ENCODE results near the gene TMSB4X.
"Not testable (repeated sequence)": the region's sequence is repeated elsewhere in the genome, so short reads cannot be mapped to it uniquely, and the experiment has no call there.

The TMSB4X gene

GRCh38 chrX:12974796-12975669 is at the start of gene TMSB4X:
TMSB4X (plus strand) TSS chrX:12975110.
- no peak for FAIRE-seq

- no peak for FAIRE-seq
Measured at GRCh38 chrX:12929701-12930100, 45.2 kb upstream of the TMSB4X start.

- no peak for FAIRE-seq
Measured at GRCh38 chrX:12930150-12930549, 44.8 kb upstream of the TMSB4X start.

GRCh38 chrX:12932244-12932643 is 42.7 kb upstream of the TMSB4X start:
- FAIRE-seq, result no peak

GRCh38 chrX:12934850-12935249 is 40.1 kb upstream of the TMSB4X start:
- no peak for FAIRE-seq

- FAIRE-seq, result no peak
Measured at GRCh38 chrX:12936947-12937346, 38.0 kb upstream of the TMSB4X start.

GRCh38 chrX:12940471-12940870 is 34.4 kb upstream of the TMSB4X start:
- FAIRE-seq, result not testable (repeated sequence)

GRCh38 chrX:12943592-12943991 is 31.3 kb upstream of the TMSB4X start:
- not testable (repeated sequence) for FAIRE-seq

- not testable (repeated sequence) for FAIRE-seq
Measured at GRCh38 chrX:12944452-12944851, 30.5 kb upstream of the TMSB4X start.

- no peak for FAIRE-seq
Measured at GRCh38 chrX:12945494-12945893, 29.4 kb upstream of the TMSB4X start.

- FAIRE-seq, result no peak
Measured at GRCh38 chrX:12946406-12946805, 28.5 kb upstream of the TMSB4X start.

GRCh38 chrX:12946838-12947544 is 27.9 kb upstream of the TMSB4X start:
- no peak for FAIRE-seq

GRCh38 chrX:12947545-12948235 is 27.2 kb upstream of the TMSB4X start:
- no peak for FAIRE-seq

- no peak for FAIRE-seq
Measured at GRCh38 chrX:12948495-12948894, 26.4 kb upstream of the TMSB4X start.

GRCh38 chrX:12949205-12949926 is 25.5 kb upstream of the TMSB4X start:
- FAIRE-seq, result no peak

GRCh38 chrX:12949927-12950656 is 24.8 kb upstream of the TMSB4X start:
- no peak for FAIRE-seq

GRCh38 chrX:12950851-12951594 is 23.9 kb upstream of the TMSB4X start:
- FAIRE-seq, result no peak

- FAIRE-seq, result no peak
Measured at GRCh38 chrX:12951595-12951975, 23.3 kb upstream of the TMSB4X start.

- FAIRE-seq, result no peak
Measured at GRCh38 chrX:12953420-12953819, 21.5 kb upstream of the TMSB4X start.

- no peak for FAIRE-seq
Measured at GRCh38 chrX:12954376-12954775, 20.5 kb upstream of the TMSB4X start.

GRCh38 chrX:12954981-12955380 is 19.9 kb upstream of the TMSB4X start:
- no peak for FAIRE-seq
